CD4-positive, alpha-beta T cell (primary cell): Measurements from ENCODE around the gene ASS1. TPM values are rescaled to one million over a fixed set of nuclear protein-coding genes. Genes with fewer than 3 reads are reported as not detected.

Source experiments
- ATAC-seq: fragments of 200-7000 bp; cut with Tn5 transposase; one replicate; pipeline ENCODE4 v1.10.0; 2022; ENCODE audit warnings: mild to moderate bottlenecking; ENCODE audit not compliant: poor library complexity
- CTCF ChIA-PET: fragments of 350-600 bp; sonication (Branson Sonifier 250); formaldehyde crosslinking; loops from one replicate; lab custom pipeline; 2021; ENCODE audit warnings: antibody characterized with exemption, inconsistent platforms; lab: Charles Lee
- POLR2A ChIA-PET: fragments of 350-600 bp; sonication (Branson Sonifier 250); formaldehyde crosslinking; loops from one replicate; lab custom pipeline; 2021; ENCODE audit warnings: antibody characterized with exemption, inconsistent platforms; lab: Charles Lee
- DNase-seq, 14 experiments: peaks; one replicate each; pipeline ENCODE4 v3.0.0-alpha.2; 2013 to 2020; ENCODE audit warnings: mixed read lengths in 2 of 14
- H3K27ac ChIP-seq, 2 donors: one replicate each; pipeline versions ENCODE4 v1.5.1 to v1.7.0; 2013; ENCODE audit warnings: low read length in 2 of 2, low read depth in 1 of 2, mild to moderate bottlenecking in 1 of 2
- H3K27me3 ChIP-seq, 2 experiments: 1 replicate in 1 of 2; 2 replicates in 1 of 2; pipeline versions ENCODE4 v1.6.1 to v1.7.0; 2013; ENCODE audit warnings: low read length in 2 of 2, control low read depth in 1 of 2, mild to moderate bottlenecking in 1 of 2, moderate library complexity in 1 of 2; ENCODE audit not compliant: insufficient read depth in 2 of 2, control insufficient read depth in 1 of 2
- H3K36me3 ChIP-seq: one replicate; pipeline ENCODE4 v1.6.1; 2013; ENCODE audit warnings: low read length, control low read depth; ENCODE audit not compliant: insufficient read depth
- H3K4me1 ChIP-seq: one replicate; pipeline ENCODE4 v1.6.1; 2013; ENCODE audit warnings: low read length, control low read depth; ENCODE audit not compliant: insufficient read depth
- H3K4me3 ChIP-seq: one replicate; pipeline ENCODE4 v1.5.1; 2013; ENCODE audit warnings: mild to moderate bottlenecking, low read length, moderate library complexity
- H3K9me3 ChIP-seq, 2 experiments: 1 replicate in 1 of 2; 2 replicates in 1 of 2; pipeline versions ENCODE4 v1.6.1 to v1.7.0; 2013; ENCODE audit warnings: low read length in 2 of 2, mild to moderate bottlenecking in 2 of 2, control low read depth in 1 of 2, moderate library complexity in 1 of 2; ENCODE audit not compliant: control insufficient read depth in 1 of 2, insufficient read depth in 1 of 2
- H3K27ac Mint-ChIP-seq: one replicate; pipeline ENCODE4 v1.8.0; 2020; ENCODE audit warnings: mixed read lengths
- H3K27me3 Mint-ChIP-seq: one replicate; pipeline ENCODE4 v1.8.0; 2021; ENCODE audit warnings: mixed read lengths
- H3K36me3 Mint-ChIP-seq: one replicate; pipeline ENCODE4 v1.8.0; 2021; ENCODE audit warnings: low read depth, mixed read lengths
- H3K4me1 Mint-ChIP-seq: one replicate; pipeline ENCODE4 v1.8.0; 2021; ENCODE audit warnings: low read depth, mixed read lengths
- H3K4me3 Mint-ChIP-seq: one replicate; pipeline ENCODE4 v1.8.0; 2020; ENCODE audit warnings: mild to moderate bottlenecking, mixed read lengths
- H3K9me3 Mint-ChIP-seq: one replicate; pipeline ENCODE4 v1.8.0; 2020; ENCODE audit warnings: mixed read lengths
- intact Hi-C, 2 experiments: fragments of 100-400 bp; cut with DNase I in 1 of 2; cut with micrococcal nuclease in 1 of 2; formaldehyde crosslinking; loops; one replicate each; pipeline versions ENCODE4 v1.15.1 to v1.9.0; 2023 to 2025; cut with DNase I, micrococcal nuclease
- total RNA-seq, 174 experiments: library from RNA in 2 of 174; stranded (reverse) in 2 of 174; gene quantifications; one replicate each; pipeline ENCODE4 v1.2.3 and lab custom pipeline; 2021 to 2026
- TF ChIP-seq, protein P1 (sequence below): fragments of 200-600 bp; IDR thresholded peaks from one replicate; pipeline ENCODE4 v1.8.0; 2022; ENCODE audit warnings: antibody characterized with exemption, mild to moderate bottlenecking

ASS1 gene
- total RNA-seq, 2 experiments from 2014 or later: not detected

DNA sequence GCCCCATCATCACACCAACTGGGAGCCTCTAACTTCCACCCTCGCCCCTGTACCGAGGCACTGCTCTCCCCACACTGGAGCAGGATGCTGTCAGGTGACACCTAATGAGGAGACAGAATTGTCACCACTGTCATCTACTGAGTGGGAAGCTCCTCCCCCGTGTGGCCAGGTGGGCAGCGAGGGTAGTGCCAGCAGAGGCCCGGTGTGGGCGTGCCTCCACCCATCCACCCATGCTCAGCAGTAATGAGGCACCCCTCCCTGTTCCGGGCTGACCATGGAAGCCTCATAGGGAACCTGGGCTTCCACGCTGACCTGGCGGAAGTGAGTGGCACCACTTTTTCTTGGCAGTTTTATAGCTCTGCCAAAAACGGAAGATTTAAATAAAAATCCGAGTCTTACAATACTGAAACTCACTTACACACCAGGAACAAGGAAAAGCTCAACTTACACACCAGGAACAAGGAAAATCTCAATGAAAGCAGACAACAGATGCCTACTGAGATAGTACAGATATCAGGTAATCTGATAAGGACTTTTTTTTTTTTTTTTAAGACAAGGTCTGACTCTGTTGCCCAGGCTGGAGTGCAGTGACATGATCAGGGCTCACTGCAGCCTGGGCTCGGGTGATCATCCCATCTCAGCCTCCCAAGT lies 30.6 kb upstream of the ASS1 start:
- POLR2A ChIA-PET: interaction anchor here (0.7 kb wide), 1 partner anchor 351 kb away, joined by 4 read pairs; no protein-coding TSS in a partner anchor
- Mint-ChIP-seq H3K4me1 (no peaks in the 10 kb centered on the region), H3K36me3 (no peaks in the 10 kb centered on the region), H3K27me3 (peaks cover 5% of the 10 kb centered on the region), H3K27ac (no peak overlapping the region), H3K9me3 (no peaks in the 10 kb centered on the region), H3K4me3 (no peak overlapping the region)
- H3K27ac ChIP-seq: no peak overlapping the region
- H3K27me3 ChIP-seq: no peaks in the 10 kb centered on the region
- CTCF ChIA-PET: no interaction called here
- no peak for ATAC-seq
- H3K4me3 ChIP-seq: no peak overlapping the region
- TF ChIP-seq, protein P1, sequence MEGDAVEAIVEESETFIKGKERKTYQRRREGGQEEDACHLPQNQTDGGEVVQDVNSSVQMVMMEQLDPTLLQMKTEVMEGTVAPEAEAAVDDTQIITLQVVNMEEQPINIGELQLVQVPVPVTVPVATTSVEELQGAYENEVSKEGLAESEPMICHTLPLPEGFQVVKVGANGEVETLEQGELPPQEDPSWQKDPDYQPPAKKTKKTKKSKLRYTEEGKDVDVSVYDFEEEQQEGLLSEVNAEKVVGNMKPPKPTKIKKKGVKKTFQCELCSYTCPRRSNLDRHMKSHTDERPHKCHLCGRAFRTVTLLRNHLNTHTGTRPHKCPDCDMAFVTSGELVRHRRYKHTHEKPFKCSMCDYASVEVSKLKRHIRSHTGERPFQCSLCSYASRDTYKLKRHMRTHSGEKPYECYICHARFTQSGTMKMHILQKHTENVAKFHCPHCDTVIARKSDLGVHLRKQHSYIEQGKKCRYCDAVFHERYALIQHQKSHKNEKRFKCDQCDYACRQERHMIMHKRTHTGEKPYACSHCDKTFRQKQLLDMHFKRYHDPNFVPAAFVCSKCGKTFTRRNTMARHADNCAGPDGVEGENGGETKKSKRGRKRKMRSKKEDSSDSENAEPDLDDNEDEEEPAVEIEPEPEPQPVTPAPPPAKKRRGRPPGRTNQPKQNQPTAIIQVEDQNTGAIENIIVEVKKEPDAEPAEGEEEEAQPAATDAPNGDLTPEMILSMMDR: no peak
- no peaks in the 10 kb centered on the region for H3K36me3 ChIP-seq
- no peaks in the 10 kb centered on the region for H3K9me3 ChIP-seq
- intact Hi-C loops: no loop called here
- no peaks in the 10 kb centered on the region for H3K4me1 ChIP-seq
- DNase-seq: no peak

DNA sequence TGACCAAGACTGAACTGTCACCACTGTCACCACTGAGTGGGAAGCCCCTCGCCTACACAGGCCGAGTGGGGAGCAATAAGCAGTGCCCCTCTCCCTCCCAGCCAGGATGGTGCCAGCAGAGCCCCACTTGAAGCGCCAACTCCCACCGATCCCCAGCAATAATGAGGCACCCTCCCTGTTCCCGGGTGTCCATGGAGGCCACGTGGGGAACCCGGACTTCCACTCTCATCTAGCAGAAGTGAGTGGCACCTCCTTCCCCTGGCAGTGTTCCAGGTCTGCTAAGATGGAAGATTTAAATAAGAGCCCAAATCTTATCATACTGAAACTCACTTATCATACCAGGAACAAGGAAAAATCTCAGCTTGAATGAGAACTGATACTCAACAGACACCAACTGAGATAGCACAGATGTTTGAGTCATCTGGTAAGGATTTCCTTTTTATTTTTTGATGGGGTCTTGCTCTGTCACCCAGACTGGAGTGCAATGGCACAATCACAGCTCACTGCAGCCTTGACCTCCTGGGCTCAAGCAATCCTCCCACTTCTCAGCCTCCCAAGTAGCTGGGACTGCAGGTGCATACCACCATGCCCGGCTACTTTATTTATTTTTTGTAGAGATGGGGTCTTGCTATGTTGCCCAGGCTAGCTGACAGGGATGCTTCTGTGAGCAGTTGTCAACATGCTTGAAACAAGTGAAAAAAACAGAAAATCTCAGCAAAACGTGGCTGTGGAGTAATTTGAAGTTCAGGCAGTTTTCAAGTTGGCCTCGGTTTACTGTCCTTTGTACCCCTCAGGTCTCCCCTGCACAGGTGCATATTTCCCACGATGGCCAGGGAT lies 29.6 kb upstream of the ASS1 start:
- POLR2A ChIA-PET: no interaction called here
- H3K27me3 Mint-ChIP-seq: peaks cover 11% of the 10 kb centered on the region
- Histone ChIP-seq H3K36me3 (no peaks in the 10 kb centered on the region), H3K9me3 (no peaks in the 10 kb centered on the region), H3K4me3 (no peak overlapping the region), H3K4me1 (no peaks in the 10 kb centered on the region), H3K27ac (no peak overlapping the region), H3K27me3 (no peaks in the 10 kb centered on the region)
- H3K9me3 Mint-ChIP-seq: no peaks in the 10 kb centered on the region
- no peaks in the 10 kb centered on the region for H3K4me1 Mint-ChIP-seq
- no peak for DNase-seq
- intact Hi-C loops: no loop called here
- no peak overlapping the region for H3K27ac Mint-ChIP-seq
- TF ChIP-seq, protein P1: no peak
- H3K36me3 Mint-ChIP-seq: no peaks in the 10 kb centered on the region
- CTCF ChIA-PET: no interaction called here
- ATAC-seq: no peak
- H3K4me3 Mint-ChIP-seq: no peak overlapping the region

DNA sequence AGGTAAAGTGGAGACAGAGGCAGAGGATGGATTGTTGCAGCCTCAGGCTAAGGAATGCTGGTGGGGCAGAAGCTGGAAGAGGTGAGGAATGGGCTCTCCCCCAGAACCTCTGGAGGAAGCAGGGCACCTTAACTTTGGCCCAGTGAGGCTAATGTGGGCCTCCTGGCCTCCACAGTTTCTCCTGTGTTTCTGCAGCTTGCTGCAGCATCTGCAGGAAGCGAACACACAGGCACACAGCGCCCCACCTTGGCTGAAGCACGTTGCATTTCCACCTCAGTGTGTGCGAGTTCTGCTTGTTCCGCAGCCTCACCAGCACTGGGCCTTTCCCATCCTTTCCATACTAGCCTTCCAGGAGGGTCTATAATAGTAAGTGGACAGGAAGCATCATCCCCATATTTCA lies 27.2 kb upstream of the ASS1 start:
- no peak overlapping the region for H3K4me3 Mint-ChIP-seq
- H3K27me3 Mint-ChIP-seq: peaks cover 11% of the 10 kb centered on the region
- H3K27ac ChIP-seq: no peak overlapping the region
- DNase-seq: no peak
- no peak overlapping the region for H3K4me3 ChIP-seq
- H3K36me3 ChIP-seq: no peaks in the 10 kb centered on the region
- H3K4me1 ChIP-seq: no peaks in the 10 kb centered on the region
- H3K27me3 ChIP-seq: no peaks in the 10 kb centered on the region
- no peak overlapping the region for H3K27ac Mint-ChIP-seq
- CTCF ChIA-PET: no interaction called here
- no peaks in the 10 kb centered on the region for H3K9me3 Mint-ChIP-seq
- TF ChIP-seq, protein P1: no peak
- ATAC-seq: no peak
- POLR2A ChIA-PET: no interaction called here
- H3K36me3 Mint-ChIP-seq: no peaks in the 10 kb centered on the region
- no peaks in the 10 kb centered on the region for H3K9me3 ChIP-seq
- H3K4me1 Mint-ChIP-seq: no peaks in the 10 kb centered on the region
- intact Hi-C loops: no loop called here
